GM12878 (cell line): ENCODE measurements around the gene PAXX. TPM values are rescaled to one million over a fixed set of nuclear protein-coding genes. Genes with fewer than 3 reads are reported as not detected.

Source experiments
- ATAC-seq: fragments of 200-7000 bp; cut with Tn5 transposase; 3 replicates; pipeline ENCODE4 v1.9.1; 2020; ENCODE audit warnings: mild to moderate bottlenecking, moderate library complexity
- BruUV-seq: library from RNA; stranded (reverse); fragments of 400-500 nt; replicated peaks from 2 replicates; lab custom pipeline; 2021; lab: Mats Ljungman, UMichigan
- CTCF ChIA-PET: fragments of 300-600 bp; sonication (Branson Sonifier 250); formaldehyde crosslinking; extraction: SDS; loops from one replicate; lab custom pipeline; 2021; ENCODE audit warnings: inconsistent platforms; lab: Yijun Ruan, JAX
- POLR2A ChIA-PET: fragments of 350-600 bp; formaldehyde crosslinking; extraction: SDS; loops from one replicate; lab custom pipeline; 2021; ENCODE audit warnings: inconsistent platforms; lab: Charles Lee
- RAD21 ChIA-PET: fragments of 300-600 bp; sonication (Branson Sonifier 250); formaldehyde crosslinking; loops from one replicate; lab custom pipeline; 2023; ENCODE audit warnings: antibody characterized with exemption; ENCODE audit not compliant: unreplicated experiment; lab: Charles Lee
- SMC1A ChIA-PET: fragments of 300-600 bp; sonication (Branson Sonifier 250); formaldehyde crosslinking; loops from one replicate; lab custom pipeline; 2023; ENCODE audit not compliant: unreplicated experiment, uncharacterized antibody; lab: Charles Lee
- DNase-seq: peaks from one replicate; pipeline ENCODE4 v3.0.0-alpha.2; 2011; ENCODE audit warnings: low read depth, low spot score
- FAIRE-seq: peaks from 3 replicates; lab custom pipeline; 2011; peaks lifted over from hg19 to GRCh38; lab: Jason Lieb, UNC
- H2AFZ ChIP-seq: 2 replicates; pipeline ENCODE4 v1.6.0; 2011; ENCODE audit warnings: low read depth, low read length, control low read depth; ENCODE audit not compliant: control insufficient read depth
- H3K27ac ChIP-seq: 2 replicates; pipeline ENCODE4 v1.5.1; 2011; ENCODE audit warnings: control low read depth; ENCODE audit not compliant: control insufficient read depth, insufficient read depth
- H3K27me3 ChIP-seq, 2 experiments: replicated peaks in 1 of 2; 2 replicates each; pipeline versions ENCODE4 v1.6.0 to v1.6.1; 2011; ENCODE audit warnings: low read length in 1 of 2; ENCODE audit not compliant: control insufficient read depth in 2 of 2, insufficient read depth in 2 of 2
- H3K36me3 ChIP-seq, 2 experiments: 2 replicates each; pipeline ENCODE4 v1.5.1; 2011; ENCODE audit warnings: low read length in 1 of 2; ENCODE audit not compliant: control insufficient read depth in 2 of 2, insufficient read depth in 2 of 2
- H3K4me1 ChIP-seq: 2 replicates; pipeline ENCODE4 v1.6.1; 2011; ENCODE audit warnings: mild to moderate bottlenecking, low read length, moderate library complexity, mixed read lengths; ENCODE audit not compliant: control insufficient read depth, insufficient read depth
- H3K4me2 ChIP-seq: 2 replicates; pipeline ENCODE4 v1.6.0; 2011; ENCODE audit warnings: control low read depth; ENCODE audit not compliant: control insufficient read depth, insufficient read depth
- H3K4me3 ChIP-seq: fragments of 200-600 bp; sonication (generic); 2 replicates; pipeline ENCODE4 v1.5.1; 2016
- H3K79me2 ChIP-seq: 2 replicates; pipeline ENCODE4 v1.6.0; 2011; ENCODE audit warnings: low read length; ENCODE audit not compliant: control insufficient read depth, insufficient read depth
- H3K9ac ChIP-seq: 2 replicates; pipeline ENCODE4 v1.8.0; 2011; ENCODE audit warnings: low read length, control low read depth, mixed read lengths; ENCODE audit not compliant: control insufficient read depth, insufficient read depth
- H3K9me3 ChIP-seq: replicated peaks from 3 replicates; pipeline ENCODE4 v1.5.1; 2011; ENCODE audit warnings: mild to moderate bottlenecking, low read length; ENCODE audit not compliant: control insufficient read depth, insufficient read depth
- H4K20me1 ChIP-seq: 2 replicates; pipeline ENCODE4 v1.6.0; 2011; ENCODE audit not compliant: control insufficient read depth, insufficient read depth
- EZH2 ChIP-seq: IDR thresholded peaks from 2 replicates; pipeline ENCODE4 v1.6.1; 2012; ENCODE audit warnings: low read depth, mild to moderate bottlenecking, control low read depth, inconsistent platforms, low read length, borderline replicate concordance; ENCODE audit not compliant: control insufficient read depth
- HSF1 ChIP-seq: fragments of 150-350 bp; IDR thresholded peaks from 2 replicates; pipeline ENCODE4 v1.6.1; 2014; ENCODE audit warnings: mild to moderate bottlenecking, low read depth, low read length
- POLR2A ChIP-seq: IDR thresholded peaks from 2 replicates; pipeline ENCODE4 v1.6.1; 2011; ENCODE audit warnings: low read depth, mild to moderate bottlenecking, low read length
- RBBP5 ChIP-seq: fragments of 200-600 bp; sonication (generic); conservative IDR thresholded peaks from 2 replicates; pipeline ENCODE4 v1.6.1; 2016
- RUNX3 ChIP-seq: IDR thresholded peaks from 2 replicates; pipeline ENCODE4 v1.6.1; 2012; ENCODE audit warnings: low read length, inconsistent platforms
- ZNF687 ChIP-seq: fragments of 450-650 bp; IDR thresholded peaks from 2 replicates; pipeline ENCODE4 v1.6.1; 2017; ENCODE audit warnings: mild to moderate bottlenecking, moderate library complexity
- WGBS: methylation state at CpG from one replicate; pipeline ENCODE4 v1.1.6; 2016; ENCODE audit warnings: low lambda C conversion rate; ENCODE audit not compliant: insufficient replicate concordance, insufficient coverage; ENCODE audit errors: missing lambda C conversion rate; 5-methylcytosine and 5-hydroxymethylcytosine counted together
- in situ Hi-C: fragments of 300-500 bp; cut with MboI; formaldehyde crosslinking; loops from 9 replicates; pipeline ENCODE4 v1.14.3; 2018; ENCODE audit warnings: mixed read lengths
- intact Hi-C: fragments of 100-400 bp; cut with micrococcal nuclease; formaldehyde crosslinking; loops from one replicate; pipeline ENCODE4 v1.14.2; 2022; ENCODE audit not compliant: unreplicated experiment
- polyA plus RNA-seq, 11 experiments: library from polyadenylated mRNA; depleted of rRNA in 4 of 11; unstranded in 6 of 11; stranded (reverse) in 5 of 11; fragments of >200 nt; fragmentation: Nextera tagmentation in 4 of 11; fragmentation: Illumina TruSeq in 1 of 11; extraction: Ambion mirVana in 4 of 11; extraction: Trizol in 1 of 11; gene quantifications; 1 replicate in 1 of 11; 2 replicates in 10 of 11; pipeline versions ENCODE4 v1.2.1 to v1.2.3, GENCODE V29; 2011 to 2016; ENCODE audit warnings: inconsistent platforms in 2 of 11, missing spikeins in 2 of 11, low read depth in 1 of 11
- total RNA-seq, 4 experiments: library from RNA; depleted of rRNA in 3 of 4; stranded (reverse); fragments of >200 nt in 3 of 4; fragmentation: Illumina TruSeq in 1 of 4; extraction: Trizol in 1 of 4; gene quantifications; 2 replicates each; pipeline versions ENCODE4 v1.2.1 to v1.2.3, GENCODE V29; 2013 to 2021

PAXX gene
- total and polyA plus RNA-seq, 10 of the 15 experiments (the other 5 are each of a cell fraction or from before 2014, with no cell fraction given): 0.18 to 60.6 (median 29.5) TPM

- POLR2A ChIA-PET: no interaction called here
- Histone ChIP-seq H3K9ac (no peak overlapping the region), H4K20me1 (no peaks in the 10 kb centered on the region), H3K27me3 (peaks cover 2 to 10% of the 10 kb centered on the region in 2 experiments; a peak in 3 of 4 replicates), H3K9me3 (no peaks in the 10 kb centered on the region), H3K4me3 (no peak overlapping the region), H3K79me2 (no peaks in the 10 kb centered on the region; the same call in 1 of the 2 replicates), H3K27ac (no peak overlapping the region), H3K36me3 (no peaks in the 10 kb centered on the region), H3K4me1 (peaks cover 45% of the 10 kb centered on the region), H2AFZ (no peak overlapping the region), H3K4me2 (peak overlapping the region; percentile 7; the same call in 1 of the 2 replicates)
- CTCF ChIA-PET: interaction anchor here (0.6 to 2.1 kb wide), 2 partner anchors 38 to 538 kb away, joined by 4 to 8 read pairs; no protein-coding TSS in a partner anchor
- BruUV-seq: no TSS peak
- no peak for FAIRE-seq
- intact Hi-C loops: no loop called here
- in situ Hi-C loops: no loop called here
- SMC1A ChIA-PET: no interaction called here
- RAD21 ChIA-PET: interaction anchor here (1.0 kb wide), 1 partner anchor 37 kb away, joined by 3 read pairs; no protein-coding TSS in a partner anchor
- DNase-seq: no peak
- WGBS: 53% methylated on average over 10 of the region's 10 CpGs
- no peak for ATAC-seq
- TF ChIP-seq EZH2 (no peak), POLR2A (0 out of 2 replicates have a peak, but pooled peaks have one; percentile 18), HSF1 (no peak), RBBP5 (no peak)
Observed at GRCh38 chr9:136997371-136997770, 5.1 kb downstream of the PAXX start.

GRCh38 chr9:136997830-136998234 is 5.6 kb downstream of the PAXX start:
- SMC1A ChIA-PET: no interaction called here
- in situ Hi-C loops: no loop called here
- Histone ChIP-seq H4K20me1 (no peaks in the 10 kb centered on the region), H2AFZ (no peak overlapping the region), H3K36me3 (no peaks in the 10 kb centered on the region), H3K4me2 (peak overlapping the region; percentile 7; the same call in 1 of the 2 replicates), H3K9me3 (no peaks in the 10 kb centered on the region), H3K9ac (no peak overlapping the region), H3K4me1 (peaks cover 42% of the 10 kb centered on the region), H3K27ac (no peak overlapping the region), H3K79me2 (no peaks in the 10 kb centered on the region; the same call in 1 of the 2 replicates), H3K4me3 (no peak overlapping the region), H3K27me3 (peaks cover 2 to 10% of the 10 kb centered on the region in 2 experiments; a peak in 3 of 4 replicates)
- TF ChIP-seq ZNF687: no peak
- peak; percentile 13; the same call in 1 of the 2 replicates for TF ChIP-seq RUNX3
- RAD21 ChIA-PET: no interaction called here
- no TSS peak for BruUV-seq
- POLR2A ChIA-PET: no interaction called here
- 3% methylated on average over 14 of the region's 18 CpGs for WGBS
- ATAC-seq (no peak), FAIRE-seq (no peak), DNase-seq (no peak)
- intact Hi-C loops: no loop called here
- CTCF ChIA-PET: no interaction called here
